ENCODE results near the gene RCBTB1.

GRCh38 chr13:49498206-49498605, 87.2 kb downstream of the RCBTB1 start:
- TF ChIP-seq CTCF (tag by site-specific recombination; IDR thresholded peaks at IDR 0.05) = no peak
- no peak for TF ChIP-seq ZNF324 (tag by site-specific recombination; IDR thresholded peaks at IDR 0.05)
- TF ChIP-seq ZNF404 (tag by site-specific recombination; IDR thresholded peaks at IDR 0.05) = no peak
- TF ChIP-seq ZNF121 (tag by site-specific recombination; IDR thresholded peaks at IDR 0.05) = no peak
- TF ChIP-seq YY1 (tag by site-specific recombination; IDR thresholded peaks at IDR 0.05) = no peak
- no peak for TF ChIP-seq HOXA7 (CRISPR knock-in tag; IDR thresholded peaks at IDR 0.05; ENCODE audit: borderline replicate concordance)
- TF ChIP-seq ZBTB6 (tag by site-specific recombination; IDR thresholded peaks at IDR 0.05) = no peak
- no peak for TF ChIP-seq ZBTB21 (tag by site-specific recombination; IDR thresholded peaks at IDR 0.05)
- no peak for TF ChIP-seq BCL11A (tag by site-specific recombination; IDR thresholded peaks at IDR 0.05; ENCODE audit: low read depth)
- TF ChIP-seq ZNF211 (tag by site-specific recombination; IDR thresholded peaks at IDR 0.05; ENCODE audit: low read depth) = no peak
- TF ChIP-seq ZNF558 (tag by site-specific recombination; IDR thresholded peaks at IDR 0.05) = no peak
- TF ChIP-seq KLF16 (tag by site-specific recombination; IDR thresholded peaks at IDR 0.05) = no peak
- TF ChIP-seq ZFP3 (tag by site-specific recombination; IDR thresholded peaks at IDR 0.05; ENCODE audit: low read depth) = no peak

Data from HEK293 (cell line).